HuH-7 (cell line): Measurements from ENCODE around the gene KIAA0513.

Source experiments
- DNase-seq: peaks from one replicate; pipeline ENCODE4 v3.0.0; 2011; ENCODE audit warnings: low spot score

Gene KIAA0513

GRCh38 chr16:85005285-85006069 lies 22.1 kb upstream of the KIAA0513 start:
- no peak for DNase-seq

DNA sequence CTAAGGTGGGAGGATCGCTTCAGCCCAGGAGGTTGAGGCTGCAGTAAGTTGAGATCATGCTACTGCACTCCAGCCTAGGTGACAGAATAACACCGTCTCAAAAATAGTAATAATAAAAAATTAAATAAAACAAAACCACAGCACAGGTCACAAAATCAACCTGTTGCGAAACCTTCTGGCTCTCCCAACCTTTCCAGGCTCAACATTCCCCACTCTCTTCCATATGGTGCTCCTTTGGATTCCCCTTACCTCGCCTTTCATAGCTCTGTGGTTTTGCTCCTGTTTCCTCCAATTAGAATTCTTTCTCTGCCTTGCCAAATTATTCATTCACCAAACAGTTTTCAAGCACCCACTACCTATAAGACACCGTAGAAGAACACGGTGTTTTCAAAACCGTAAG lies 21.0 kb upstream of the KIAA0513 start:
- no peak for DNase-seq

- DNase-seq = no peak
These were observed 19.9 kb upstream of the KIAA0513 start for GRCh38 chr16:85007496-85008214.

- no peak for DNase-seq
These were observed 19.3 kb upstream of the KIAA0513 start for GRCh38 chr16:85008271-85008670.

- no peak for DNase-seq
These were observed 17.1 kb upstream of the KIAA0513 start for GRCh38 chr16:85010446-85010930.

- peak; percentile 91 for DNase-seq
These were observed 16.4 kb upstream of the KIAA0513 start, which contains the start of gene ZDHHC7 for GRCh38 chr16:85010931-85011845. TSS of gene ZDHHC7 (minus strand) at chr16:85011535. CDS start at chr16:84990618, 20,917 bp downstream.

DNA sequence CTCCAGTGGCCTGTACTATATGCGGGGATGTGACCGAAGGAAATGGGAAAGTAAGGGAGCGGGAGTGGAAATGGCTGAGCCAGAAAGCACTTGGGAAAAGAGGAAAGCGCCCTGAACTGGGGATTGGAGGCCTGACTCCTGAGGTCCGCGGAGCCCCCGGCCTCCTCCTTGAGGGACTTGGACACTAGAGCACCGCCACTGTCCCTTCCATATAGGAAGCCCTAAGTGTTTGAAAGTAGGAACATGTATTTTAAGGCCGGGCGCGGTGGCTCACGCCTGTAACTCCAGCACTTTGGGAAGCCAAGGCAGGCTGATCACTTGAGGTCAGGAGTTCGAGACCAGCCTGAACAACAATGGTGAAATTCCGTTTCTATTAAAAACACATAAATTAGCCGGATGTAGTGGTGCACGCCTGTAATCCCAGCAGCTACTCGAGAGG lies 15.7 kb upstream of the KIAA0513 start:
- no peak for DNase-seq

DNA sequence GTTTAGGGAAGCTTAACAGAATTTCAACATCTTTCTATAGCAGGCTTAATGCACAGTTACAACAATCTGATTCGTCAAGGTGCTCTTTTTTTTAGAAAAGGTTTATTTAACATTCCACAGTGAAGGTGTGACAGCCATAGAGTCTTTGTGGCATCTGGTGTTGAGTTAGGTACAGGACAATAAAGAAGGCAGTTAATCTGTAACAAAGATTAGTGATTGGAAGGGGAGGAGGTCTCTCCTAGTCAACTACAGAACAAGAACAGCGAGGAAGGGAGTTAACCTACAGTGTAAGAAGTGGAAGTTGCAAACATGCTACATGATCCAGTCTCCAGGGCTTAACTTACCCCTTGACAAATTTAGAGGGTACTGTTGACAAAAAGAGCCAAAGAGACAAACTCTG lies 13.3 kb upstream of the KIAA0513 start:
- DNase-seq = peak; percentile 69

DNA sequence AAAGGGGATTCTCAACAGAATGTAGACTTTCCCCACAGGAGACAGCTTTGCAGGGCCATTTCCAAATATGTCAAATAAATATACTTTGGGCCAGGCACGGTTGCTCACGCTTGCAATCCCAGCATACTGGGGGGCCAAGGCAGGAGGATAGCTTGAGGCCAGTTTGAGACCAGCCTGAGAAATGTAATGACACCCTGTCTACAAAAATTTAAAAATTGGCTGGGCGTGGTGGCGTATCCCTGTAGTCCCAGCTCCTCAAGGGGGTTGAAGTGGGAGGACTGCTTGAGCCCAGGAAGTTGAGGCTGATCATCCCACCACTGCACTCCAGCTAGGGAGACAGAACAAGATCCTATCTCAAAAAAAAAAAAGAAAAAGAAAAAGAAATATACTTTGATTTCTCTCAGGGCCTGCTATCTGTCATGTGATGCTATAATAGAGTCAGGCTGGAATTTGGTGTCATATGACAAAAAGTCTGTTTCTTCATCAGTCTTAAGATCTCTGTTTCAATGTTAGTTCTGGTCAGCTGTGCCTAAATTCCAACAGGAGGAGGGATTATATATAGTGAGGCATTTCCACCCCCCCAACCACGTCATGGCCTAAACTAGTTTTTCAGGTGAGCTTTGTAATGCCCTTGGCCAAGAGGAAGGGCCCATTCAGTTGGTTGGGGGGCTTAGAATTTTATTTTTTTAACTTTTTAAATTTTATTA lies 12.0 kb upstream of the KIAA0513 start:
- DNase-seq = no peak

DNA sequence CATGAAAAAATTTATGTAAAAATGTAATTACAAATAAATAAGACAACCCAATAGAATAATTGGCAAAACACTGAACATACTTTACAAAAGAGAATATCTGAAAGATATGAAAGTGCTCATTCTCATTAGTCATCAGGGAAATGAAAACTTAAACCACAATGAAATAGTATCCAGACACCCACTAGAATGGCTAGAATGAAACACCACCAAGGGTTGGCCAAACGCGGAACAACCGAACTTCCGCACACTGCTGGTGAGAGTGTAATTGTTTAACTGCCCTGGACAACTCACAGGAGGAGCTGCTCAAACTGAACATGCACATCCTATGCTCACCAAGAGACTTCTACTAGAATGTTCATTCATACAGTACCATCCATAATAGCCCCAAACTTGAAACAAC lies 10.4 kb upstream of the KIAA0513 start:
- no peak for DNase-seq

DNA sequence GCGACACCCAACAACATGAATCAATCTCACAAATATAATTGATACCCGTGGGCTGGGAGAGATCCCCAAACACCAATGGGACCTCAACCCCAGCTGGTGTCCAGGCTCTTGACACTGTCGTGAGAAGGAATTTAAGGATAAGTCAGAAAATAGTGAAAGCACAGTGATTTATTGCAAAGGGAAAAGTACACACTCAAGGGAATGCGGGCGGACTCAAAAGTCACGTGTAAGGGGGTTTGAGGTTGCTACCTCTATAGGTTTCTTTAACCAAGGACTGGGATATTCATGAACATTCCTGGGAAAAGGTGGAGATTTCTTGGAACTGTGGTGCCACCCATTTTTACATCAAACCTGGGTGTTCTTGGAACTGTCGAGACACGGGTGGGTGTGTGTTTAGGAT lies 10.0 kb upstream of the KIAA0513 start:
- DNase-seq = no peak

GRCh38 chr16:85018529-85019236 lies 8.9 kb upstream of the KIAA0513 start:
- DNase-seq = no peak

DNA sequence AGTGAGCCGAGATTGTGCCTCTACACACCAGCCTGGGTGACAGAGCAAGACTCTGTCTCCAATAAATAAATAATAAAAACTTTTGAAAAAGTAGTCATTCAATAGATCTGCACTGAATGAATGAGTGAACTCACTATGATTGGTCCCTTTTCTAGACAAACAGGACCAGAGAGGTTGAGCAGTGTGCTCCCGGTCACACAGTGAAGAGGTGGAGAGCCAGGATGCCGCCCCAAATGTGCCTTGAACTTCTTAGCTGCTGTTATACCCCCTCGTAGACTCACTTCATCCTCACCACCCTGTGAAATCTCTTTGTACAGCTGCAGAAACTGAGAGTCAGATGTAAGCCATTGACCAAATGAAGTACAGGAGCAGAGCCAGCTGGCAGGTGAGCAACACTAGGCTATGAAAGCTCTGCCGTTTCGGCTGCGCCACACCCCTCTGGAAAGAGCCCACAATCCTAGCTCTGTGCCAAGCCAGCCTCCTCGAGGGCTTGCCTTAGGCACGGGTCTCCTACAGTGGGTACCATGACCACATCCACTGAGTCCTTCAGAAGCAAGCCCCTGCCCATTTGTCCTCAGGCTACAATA lies 7.8 kb upstream of the KIAA0513 start:
- no peak for DNase-seq

DNA sequence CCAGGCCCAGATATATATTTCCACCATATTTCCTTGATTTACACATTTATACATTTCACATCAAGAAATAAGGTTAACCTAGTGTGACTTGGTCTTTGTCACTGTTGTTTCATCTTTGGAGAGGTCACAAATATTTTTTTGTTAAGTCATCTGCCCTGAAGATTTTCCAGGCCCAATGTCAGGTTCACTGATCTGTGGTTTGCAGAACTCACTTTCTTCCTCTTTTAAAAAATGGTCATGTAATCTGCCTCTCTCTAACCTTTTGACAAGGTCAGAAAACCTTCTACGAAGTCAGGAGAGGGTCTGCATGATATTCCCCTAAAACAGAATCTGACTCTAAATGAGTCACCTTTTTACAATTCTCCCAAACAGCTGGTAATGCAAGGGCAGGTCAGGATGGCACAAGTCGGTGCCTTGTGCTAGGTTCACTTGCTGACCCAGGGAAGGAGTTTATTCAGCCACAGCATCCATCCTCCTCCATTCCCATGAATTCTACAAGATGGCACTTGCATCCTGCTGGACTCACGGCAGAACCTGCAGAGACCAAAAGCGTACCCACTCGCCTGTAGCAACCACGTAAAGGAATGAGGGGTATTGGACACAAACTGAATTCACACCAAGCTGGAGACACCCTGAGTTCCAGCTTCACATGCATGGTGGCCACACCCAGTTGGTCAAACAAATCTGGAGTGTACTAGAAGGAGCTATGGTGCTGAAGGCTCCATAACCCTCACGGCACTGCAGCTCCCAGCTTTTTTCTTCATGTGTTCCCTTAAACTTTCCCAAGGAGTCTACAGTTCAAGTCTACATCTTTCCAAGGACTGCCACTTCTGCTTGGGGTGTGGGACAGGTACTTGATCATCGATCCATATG lies 1.6 kb upstream of the KIAA0513 start:
- DNase-seq = no peak

- DNase-seq = no peak
These were observed 892 bp upstream of the KIAA0513 start for GRCh38 chr16:85026703-85027102.

GRCh38 chr16:85027958-85028684 lies 526 bp downstream of the KIAA0513 start:
- no peak for DNase-seq

DNA sequence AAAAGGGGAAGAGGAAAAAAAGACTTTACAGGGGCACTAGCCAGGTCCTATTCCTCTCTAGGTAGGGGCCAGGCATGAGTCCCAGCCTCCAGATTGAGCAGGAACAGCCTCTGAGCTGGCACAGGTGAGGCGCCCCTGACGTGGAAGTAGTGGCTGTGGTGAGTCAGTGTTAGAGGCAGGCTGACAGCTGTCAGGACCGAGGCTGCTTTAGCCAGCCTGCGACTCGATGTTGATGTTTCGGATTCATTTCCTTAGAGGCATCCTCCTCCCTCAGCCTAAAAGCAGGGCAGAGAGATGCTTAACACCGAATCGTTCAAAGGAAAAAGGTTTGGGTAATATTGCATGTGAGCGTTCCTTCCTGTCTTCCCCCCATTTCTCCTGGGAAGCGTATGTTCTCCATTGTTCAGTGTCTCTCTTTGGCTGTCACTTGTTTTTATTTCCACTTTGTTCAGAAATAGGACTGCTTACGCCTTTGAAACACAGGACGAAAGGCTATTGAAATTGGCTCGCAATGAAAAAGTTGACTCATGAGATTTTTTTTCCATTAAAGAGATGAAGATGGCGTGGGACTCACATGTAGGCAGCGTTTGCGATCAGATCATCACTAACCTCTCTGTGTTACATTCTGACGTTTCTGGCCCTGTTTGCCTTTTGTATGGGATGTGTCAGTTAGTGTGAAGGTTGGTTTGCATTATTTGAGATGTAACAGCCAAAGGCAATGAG lies 1.3 kb downstream of the KIAA0513 start:
- no peak for DNase-seq

- no peak for DNase-seq
These were observed 1.8 kb downstream of the KIAA0513 start for GRCh38 chr16:85029408-85029784.
